UCSD-AML1 (cell line): ENCODE results near the gene PDE1C.
"Not testable (repeated sequence)": the region's sequence is repeated elsewhere in the genome, so short reads cannot be mapped to it uniquely, and the experiment has no call there.

Experiments used
- DNase-seq: peaks from one replicate; lab custom pipeline; 2025; ENCODE audit not compliant: unreplicated experiment; lab: John Stamatoyannopoulos, UW

The PDE1C gene

GRCh38 chr7:32070406-32071360 is at the start of gene PDE1C:
TSS of gene PDE1C (minus strand) at chr7:32070407.
- DNase-seq, result no peak

- DNase-seq, result no peak
Measured at GRCh38 chr7:32119790-32120196, 49.6 kb upstream of the PDE1C start.

- no peak for DNase-seq
Measured at GRCh38 chr7:32117837-32118236, 47.6 kb upstream of the PDE1C start.

GRCh38 chr7:32116436-32116835 is 46.2 kb upstream of the PDE1C start:
- DNase-seq, result no peak

GRCh38 chr7:32115831-32116230 is 45.6 kb upstream of the PDE1C start:
- DNase-seq, result no peak

- no peak for DNase-seq
Measured at GRCh38 chr7:32108651-32109050, 38.4 kb upstream of the PDE1C start.

- DNase-seq, result no peak
Measured at GRCh38 chr7:32104766-32105165, 34.6 kb upstream of the PDE1C start.

- no peak for DNase-seq
Measured at GRCh38 chr7:32103361-32103760, 33.2 kb upstream of the PDE1C start.

GRCh38 chr7:32102432-32102873 is 32.2 kb upstream of the PDE1C start:
- no peak for DNase-seq

GRCh38 chr7:32100407-32100907 is 30.2 kb upstream of the PDE1C start:
- DNase-seq, result no peak

- no peak for DNase-seq
Measured at GRCh38 chr7:32094516-32094915, 24.3 kb upstream of the PDE1C start.

GRCh38 chr7:32093415-32094408 is 23.5 kb upstream of the PDE1C start:
- DNase-seq, result no peak

GRCh38 chr7:32092346-32092745 is 22.1 kb upstream of the PDE1C start:
- no peak for DNase-seq

- no peak for DNase-seq
Measured at GRCh38 chr7:32091608-32092210, 21.5 kb upstream of the PDE1C start.

GRCh38 chr7:32089678-32090077 is 19.5 kb upstream of the PDE1C start:
- DNase-seq, result no peak

- no peak for DNase-seq
Measured at GRCh38 chr7:32089256-32089655, 19.0 kb upstream of the PDE1C start.

GRCh38 chr7:32088451-32088881 is 18.3 kb upstream of the PDE1C start:
- no peak for DNase-seq

GRCh38 chr7:32079510-32079909 is 9.3 kb upstream of the PDE1C start:
- DNase-seq, result no peak

GRCh38 chr7:32078824-32079223 is 8.6 kb upstream of the PDE1C start:
- DNase-seq, result no peak

- no peak for DNase-seq
Measured at GRCh38 chr7:32077806-32078205, 7.6 kb upstream of the PDE1C start.

- DNase-seq, result not testable (repeated sequence)
Measured at GRCh38 chr7:32076802-32077201, 6.6 kb upstream of the PDE1C start.
